ENCODE results near the gene RNF144B. TPM values are rescaled to one million over a fixed set of nuclear protein-coding genes. Genes with fewer than 3 reads are reported as not detected.

The RNF144B gene
- total and polyA plus RNA-seq, 2 of the 8 experiments (the other 6 are each of a cell fraction or from before 2014, with no cell fraction given): 1.8 to 11.2 TPM

DNA sequence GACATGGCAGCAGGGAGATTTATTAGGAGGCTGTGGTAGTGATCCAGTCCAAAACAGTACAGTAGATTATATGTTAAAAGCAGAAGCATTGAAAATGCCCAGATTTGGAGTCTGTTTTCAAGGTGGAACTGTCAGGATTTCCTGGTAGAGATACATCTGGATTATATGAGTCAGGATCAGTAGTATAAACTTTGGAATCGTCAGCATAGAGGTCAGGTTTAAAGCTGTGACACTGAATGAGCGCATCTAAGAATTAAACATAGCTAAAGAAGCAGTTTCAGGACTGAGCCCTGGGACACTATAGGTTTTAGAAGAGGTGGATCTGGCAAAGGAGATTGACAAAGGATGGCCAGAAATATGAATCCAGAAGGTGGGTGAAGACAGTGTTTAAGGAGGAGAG lies 60.4 kb downstream of the RNF144B start:
- ChIA-PET CTCF (ENCODE audit: partially characterized antibody) (no interaction called here), POLR2A (ENCODE audit: partially characterized antibody) (no interaction called here)
- no peaks in the 10 kb centered on the region for H3K79me2 ChIP-seq (ENCODE audit: control insufficient read depth in 1 of 2, insufficient read depth in 2 of 2, low read length in 2 of 2)
- H3K79me1 ChIP-seq (ENCODE audit: low read depth, low read length): no peaks in the 10 kb centered on the region
- no peak overlapping the region for H2BK15ac ChIP-seq (ENCODE audit: low read length)
- no peak overlapping the region for H2BK20ac ChIP-seq (ENCODE audit: low read length)
- no peak overlapping the region for H3K27ac ChIP-seq (ENCODE audit: low read depth, low read length)
- no peak overlapping the region for H3K9ac ChIP-seq (replicated peaks in 1 of 4; ENCODE audit: extremely low read depth in 1 of 4, low read depth in 3 of 4, low read length in 3 of 4)
- no peak overlapping the region for H4K5ac ChIP-seq (ENCODE audit: insufficient read length, low read depth, low read length)
- no peak overlapping the region for H3K18ac ChIP-seq (ENCODE audit: extremely low read depth, low read length)
- H3K14ac ChIP-seq (ENCODE audit: insufficient read length): no peak overlapping the region
- no peak overlapping the region for H2AK5ac ChIP-seq (ENCODE audit: low read depth, low read length)
- no peaks in the 10 kb centered on the region for H4K20me1 ChIP-seq (replicated peaks in 1 of 2; ENCODE audit: control insufficient read depth in 1 of 2, insufficient read depth in 2 of 2, low read length in 2 of 2)
- no peak overlapping the region for H3K4me3 ChIP-seq (ENCODE audit: extremely low read depth in 1 of 4, insufficient read depth in 2 of 4, low read depth in 3 of 4, low read length in 4 of 4)
- H2BK12ac ChIP-seq (ENCODE audit: low read depth, low read length): no peak overlapping the region
- H3K9me3 ChIP-seq (ENCODE audit: insufficient read depth in 2 of 2, low read depth in 1 of 2, low read length in 1 of 2): no peaks in the 10 kb centered on the region
- no peak overlapping the region for H3K23ac ChIP-seq (ENCODE audit: insufficient read length)
- no peaks in the 10 kb centered on the region for H3K36me3 ChIP-seq (ENCODE audit: control insufficient read depth in 2 of 4, insufficient read depth in 4 of 4, low read length in 3 of 4)
- 90% methylated on average over 2 of the region's 2 CpGs; no CpG with 5 or more reads in 1 of the 2 experiments for WGBS, 2 experiments (ENCODE audit: extremely low coverage in 1 of 2, insufficient coverage in 1 of 2, insufficient read length in 1 of 2, insufficient replicate concordance in 2 of 2, low coverage in 1 of 2, low lambda C conversion rate in 2 of 2, missing lambda C conversion rate in 1 of 2)
- no peaks in the 10 kb centered on the region; the same call in 1 of the 2 replicates for H3K23me2 ChIP-seq (ENCODE audit: low read depth, low read length)
- no peak overlapping the region for H2BK120ac ChIP-seq (replicated peaks; ENCODE audit: low read depth, low read length)
- no peak for FAIRE-seq
- H2BK5ac ChIP-seq (ENCODE audit: low read depth, low read length): no peak overlapping the region
- H3K4me2 ChIP-seq (ENCODE audit: insufficient read depth in 1 of 2, low read depth in 2 of 2, low read length in 2 of 2): no peak overlapping the region
- no peak for DNase-seq (ENCODE audit: low read depth in 1 of 2, low spot score in 2 of 2)
- H3K56ac ChIP-seq (replicated peaks; ENCODE audit: insufficient read length, low read depth, low read length): no peak overlapping the region
- no peak overlapping the region for H4K91ac ChIP-seq (replicated peaks; ENCODE audit: insufficient read length, low read length)
- H3K27me3 ChIP-seq (replicated peaks in 1 of 4; ENCODE audit: control insufficient read depth in 3 of 4, extremely low read depth in 1 of 4, insufficient read depth in 3 of 4, low read length in 3 of 4): no peaks in the 10 kb centered on the region
- H3K4ac ChIP-seq (replicated peaks; ENCODE audit: insufficient read length, low read depth, low read length): no peak overlapping the region
- H2AFZ ChIP-seq (ENCODE audit: low read length): no peak overlapping the region
- no peaks in the 10 kb centered on the region for H3K4me1 ChIP-seq (replicated peaks in 1 of 4; ENCODE audit: control insufficient read depth in 3 of 4, insufficient read depth in 4 of 4, low read length in 3 of 4)
- H4K8ac ChIP-seq (ENCODE audit: extremely low read depth, insufficient read depth, low read length): no peak overlapping the region
- TF ChIP-seq, protein P1, sequence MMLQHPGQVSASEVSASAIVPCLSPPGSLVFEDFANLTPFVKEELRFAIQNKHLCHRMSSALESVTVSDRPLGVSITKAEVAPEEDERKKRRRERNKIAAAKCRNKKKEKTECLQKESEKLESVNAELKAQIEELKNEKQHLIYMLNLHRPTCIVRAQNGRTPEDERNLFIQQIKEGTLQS (IDR thresholded peaks at IDR 0.05; ENCODE audit: insufficient read depth, low read depth, low read length): no peak
- TF ChIP-seq KDM1A (IDR thresholded peaks at IDR 0.05; ENCODE audit: borderline replicate concordance, low read length) (no peak), BCL11A (IDR thresholded peaks at IDR 0.05; ENCODE audit: low read depth in 2 of 2, low read length in 2 of 2) (no peak), BRCA1 (IDR thresholded peaks at IDR 0.05; ENCODE audit: low read depth, low read length) (no peak), EGR1 (IDR thresholded peaks at IDR 0.05; ENCODE audit: borderline replicate concordance, low read depth, low read length) (no peak), GABPA (IDR thresholded peaks at IDR 0.05; ENCODE audit: borderline replicate concordance, insufficient read depth, low read length) (no peak), SIRT6 (IDR thresholded peaks at IDR 0.05; ENCODE audit: low read length) (no peak), CBX5 (IDR thresholded peaks at IDR 0.05; ENCODE audit: low read depth, low read length) (no peak), SAP30 (IDR thresholded peaks at IDR 0.05; ENCODE audit: insufficient read depth, insufficient replicate concordance, low read length) (no peak), SP2 (IDR thresholded peaks at IDR 0.05; ENCODE audit: low read length) (no peak)
- TF ChIP-seq, protein P2, sequence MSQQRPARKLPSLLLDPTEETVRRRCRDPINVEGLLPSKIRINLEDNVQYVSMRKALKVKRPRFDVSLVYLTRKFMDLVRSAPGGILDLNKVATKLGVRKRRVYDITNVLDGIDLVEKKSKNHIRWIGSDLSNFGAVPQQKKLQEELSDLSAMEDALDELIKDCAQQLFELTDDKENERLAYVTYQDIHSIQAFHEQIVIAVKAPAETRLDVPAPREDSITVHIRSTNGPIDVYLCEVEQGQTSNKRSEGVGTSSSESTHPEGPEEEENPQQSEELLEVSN (IDR thresholded peaks at IDR 0.05): no peak
- TF ChIP-seq, protein P3, sequence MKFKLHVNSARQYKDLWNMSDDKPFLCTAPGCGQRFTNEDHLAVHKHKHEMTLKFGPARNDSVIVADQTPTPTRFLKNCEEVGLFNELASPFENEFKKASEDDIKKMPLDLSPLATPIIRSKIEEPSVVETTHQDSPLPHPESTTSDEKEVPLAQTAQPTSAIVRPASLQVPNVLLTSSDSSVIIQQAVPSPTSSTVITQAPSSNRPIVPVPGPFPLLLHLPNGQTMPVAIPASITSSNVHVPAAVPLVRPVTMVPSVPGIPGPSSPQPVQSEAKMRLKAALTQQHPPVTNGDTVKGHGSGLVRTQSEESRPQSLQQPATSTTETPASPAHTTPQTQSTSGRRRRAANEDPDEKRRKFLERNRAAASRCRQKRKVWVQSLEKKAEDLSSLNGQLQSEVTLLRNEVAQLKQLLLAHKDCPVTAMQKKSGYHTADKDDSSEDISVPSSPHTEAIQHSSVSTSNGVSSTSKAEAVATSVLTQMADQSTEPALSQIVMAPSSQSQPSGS (IDR thresholded peaks at IDR 0.05; ENCODE audit: low read length): no peak

Data from H1 (cell line).